ENCODE measurements around the gene USP32. TPM values are rescaled to one million over a fixed set of nuclear protein-coding genes. Genes with fewer than 3 reads are reported as not detected.
"Not testable (repeated sequence)": the region's sequence is repeated elsewhere in the genome, so short reads cannot be mapped to it uniquely, and the experiment has no call there.

The USP32 gene
- total RNA-seq, 2 donors from 2014 or later = 58.7 to 64.1 TPM

DNA sequence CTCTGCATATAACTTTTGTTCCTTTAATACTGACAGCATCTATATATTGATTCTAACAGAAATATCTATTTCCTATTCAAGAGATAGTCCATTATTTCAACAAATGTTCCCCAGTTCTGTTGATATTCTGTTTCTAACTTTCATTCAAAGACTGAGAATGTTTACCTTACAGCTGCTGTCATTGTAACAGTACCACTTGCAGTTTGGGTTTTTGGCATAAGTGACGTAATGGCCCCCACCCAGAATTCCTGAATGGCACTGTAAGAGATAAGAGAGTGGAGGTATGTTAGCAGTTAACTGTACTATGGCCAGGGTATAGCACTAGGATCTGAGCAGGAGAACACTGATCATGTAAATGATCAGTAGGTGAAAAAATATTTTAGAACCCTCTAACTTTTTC, 211.6 kb downstream of the USP32 start:
- not testable (repeated sequence) for H3K27me3 Mint-ChIP-seq; ATAC-seq; H3K9me3 Mint-ChIP-seq; DNase-seq (ENCODE audit: low spot score); H3K4me1 Mint-ChIP-seq (ENCODE audit: low read depth in 2 of 2); H3K4me3 Mint-ChIP-seq; H3K27ac Mint-ChIP-seq; H3K36me3 Mint-ChIP-seq

- H3K4me3 Mint-ChIP-seq = not testable (repeated sequence)
Observed at GRCh38 chr17:60178180-60178579, 213.8 kb downstream of the USP32 start.

GRCh38 chr17:60176763-60177162, 215.2 kb downstream of the USP32 start:
- not testable (repeated sequence) for DNase-seq (ENCODE audit: low spot score); H3K36me3 Mint-ChIP-seq; H3K4me3 Mint-ChIP-seq; H3K27me3 Mint-ChIP-seq; H3K9me3 Mint-ChIP-seq; H3K4me1 Mint-ChIP-seq (ENCODE audit: low read depth in 2 of 2); ATAC-seq; H3K27ac Mint-ChIP-seq

More at GRCh38 chr17:60178180-60178579, 213.8 kb downstream of the USP32 start:
- H3K9me3 Mint-ChIP-seq; DNase-seq (ENCODE audit: low spot score); ATAC-seq; H3K36me3 Mint-ChIP-seq; H3K4me1 Mint-ChIP-seq (ENCODE audit: low read depth in 2 of 2); H3K27ac Mint-ChIP-seq; H3K27me3 Mint-ChIP-seq: not testable (repeated sequence)

- not testable (repeated sequence) for DNase-seq (ENCODE audit: low spot score); H3K9me3 Mint-ChIP-seq; H3K27ac Mint-ChIP-seq
Observed at GRCh38 chr17:60174767-60175166, 217.2 kb downstream of the USP32 start.

DNA sequence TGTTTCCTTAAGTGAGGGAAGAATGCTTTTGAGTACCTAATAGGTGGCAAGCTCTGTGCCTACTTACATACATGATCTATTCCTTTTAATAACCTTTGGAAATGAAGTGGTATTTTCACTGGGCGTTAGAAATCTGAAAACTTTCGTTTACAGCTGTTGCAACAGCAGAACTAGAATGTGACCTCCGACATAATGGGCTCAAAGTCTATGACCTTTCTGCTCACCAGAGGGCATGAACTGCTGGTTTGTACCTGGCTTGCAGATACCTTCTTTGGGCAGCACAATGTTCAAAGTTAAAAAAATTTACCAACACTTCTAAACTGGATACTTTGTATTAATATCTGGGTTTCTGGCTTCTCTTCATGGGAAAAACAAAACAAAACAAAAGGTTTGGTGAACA, 217.9 kb downstream of the USP32 start:
- Mint-ChIP-seq H3K4me3 (no peak overlapping the region), H3K27ac (peak overlapping the region in 1 of 2 donors; percentile 16), H3K27me3 (no peaks in the 10 kb centered on the region), H3K9me3 (no peaks in the 10 kb centered on the region), H3K4me1 (ENCODE audit: low read depth in 2 of 2) (peaks cover 13 to 17% of the 10 kb centered on the region in 2 donors), H3K36me3 (no peaks in the 10 kb centered on the region)
- no peak for DNase-seq (ENCODE audit: low spot score)
- ATAC-seq = no peak

More at GRCh38 chr17:60174767-60175166, 217.2 kb downstream of the USP32 start:
- not testable (repeated sequence) for H3K27me3 Mint-ChIP-seq, H3K36me3 Mint-ChIP-seq, ATAC-seq, H3K4me3 Mint-ChIP-seq
- H3K4me1 Mint-ChIP-seq (ENCODE audit: low read depth in 2 of 2) = peaks cover 10 to 14% of the 10 kb centered on the region in 2 donors

GRCh38 chr17:60173304-60173819, 218.6 kb downstream of the USP32 start:
- H3K4me1 Mint-ChIP-seq (ENCODE audit: low read depth in 2 of 2) = peaks cover 13 to 17% of the 10 kb centered on the region in 2 donors
- peak overlapping the region in 1 of 2 donors; percentile 16 for H3K27ac Mint-ChIP-seq
- no peaks in the 10 kb centered on the region for H3K9me3 Mint-ChIP-seq
- H3K27me3 Mint-ChIP-seq = no peaks in the 10 kb centered on the region
- no peak for ATAC-seq
- H3K4me3 Mint-ChIP-seq = no peak overlapping the region
- no peak for DNase-seq (ENCODE audit: low spot score)
- no peaks in the 10 kb centered on the region for H3K36me3 Mint-ChIP-seq

GRCh38 chr17:60171753-60172079, 220.2 kb downstream of the USP32 start:
- DNase-seq (ENCODE audit: low spot score) (no peak), ATAC-seq (no peak)
- peak overlapping the region in 1 of 2 donors; percentile 49 for H3K27ac Mint-ChIP-seq

GRCh38 chr17:60170835-60171752, 220.8 kb downstream of the USP32 start:
- DNase-seq (ENCODE audit: low spot score) (no peak), ATAC-seq (peak in 1 of 2 donors; percentile 17)
- no peaks in the 10 kb centered on the region for H3K9me3 Mint-ChIP-seq
- peak overlapping the region; percentile 76 to 91 for H3K27ac Mint-ChIP-seq
- H3K4me1 Mint-ChIP-seq (ENCODE audit: low read depth in 2 of 2) = peaks cover 17 to 23% of the 10 kb centered on the region in 2 donors
- H3K27me3 Mint-ChIP-seq = no peaks in the 10 kb centered on the region
- peak overlapping the region; percentile 68 for H3K4me3 Mint-ChIP-seq
- no peaks in the 10 kb centered on the region for H3K36me3 Mint-ChIP-seq

More at GRCh38 chr17:60171753-60172079, 220.2 kb downstream of the USP32 start:
- Mint-ChIP-seq H3K9me3 (no peaks in the 10 kb centered on the region), H3K4me1 (ENCODE audit: low read depth in 2 of 2) (peaks cover 13 to 23% of the 10 kb centered on the region in 2 donors), H3K4me3 (no peak overlapping the region), H3K27me3 (no peaks in the 10 kb centered on the region), H3K36me3 (no peaks in the 10 kb centered on the region)

- Mint-ChIP-seq H3K27ac (peak overlapping the region; percentile 76 to 91), H3K36me3 (no peaks in the 10 kb centered on the region), H3K4me3 (peak overlapping the region; percentile 68), H3K9me3 (no peaks in the 10 kb centered on the region), H3K4me1 (ENCODE audit: low read depth in 2 of 2) (peaks cover 23 to 24% of the 10 kb centered on the region in 2 donors), H3K27me3 (no peaks in the 10 kb centered on the region)
- DNase-seq (ENCODE audit: low spot score) = peak; percentile 79
- peak; percentile 86 to 87 for ATAC-seq
Observed at GRCh38 chr17:60169921-60170817, 221.8 kb downstream of the USP32 start.

DNA sequence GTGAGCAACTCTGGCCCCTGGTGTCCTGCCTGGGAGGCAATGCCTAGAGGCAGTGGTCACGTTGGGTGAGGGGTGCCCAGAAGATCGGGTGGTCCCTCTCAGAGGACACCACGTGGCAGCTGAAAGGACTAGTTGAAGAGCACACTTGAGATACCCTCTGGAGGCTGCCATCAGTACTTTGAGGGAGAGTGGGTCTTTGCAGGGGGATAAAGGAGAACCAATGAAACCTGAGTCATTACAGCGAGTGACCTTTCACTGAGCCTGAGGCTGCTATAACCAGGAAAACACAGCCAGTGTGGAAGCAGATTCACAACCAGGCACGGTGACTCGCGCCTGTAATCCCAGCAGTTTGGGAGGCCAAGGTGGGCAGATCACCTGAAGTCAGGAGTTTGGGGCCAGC, 223.3 kb downstream of the USP32 start:
- Mint-ChIP-seq H3K27me3 (peaks cover 0 to 4% of the 10 kb centered on the region in 2 donors), H3K27ac (peak overlapping the region in 1 of 2 donors; percentile 43), H3K4me3 (no peak overlapping the region), H3K36me3 (no peaks in the 10 kb centered on the region), H3K4me1 (ENCODE audit: low read depth in 2 of 2) (peaks cover 23 to 24% of the 10 kb centered on the region in 2 donors), H3K9me3 (no peaks in the 10 kb centered on the region)
- no peak for DNase-seq (ENCODE audit: low spot score)
- ATAC-seq = no peak

DNA sequence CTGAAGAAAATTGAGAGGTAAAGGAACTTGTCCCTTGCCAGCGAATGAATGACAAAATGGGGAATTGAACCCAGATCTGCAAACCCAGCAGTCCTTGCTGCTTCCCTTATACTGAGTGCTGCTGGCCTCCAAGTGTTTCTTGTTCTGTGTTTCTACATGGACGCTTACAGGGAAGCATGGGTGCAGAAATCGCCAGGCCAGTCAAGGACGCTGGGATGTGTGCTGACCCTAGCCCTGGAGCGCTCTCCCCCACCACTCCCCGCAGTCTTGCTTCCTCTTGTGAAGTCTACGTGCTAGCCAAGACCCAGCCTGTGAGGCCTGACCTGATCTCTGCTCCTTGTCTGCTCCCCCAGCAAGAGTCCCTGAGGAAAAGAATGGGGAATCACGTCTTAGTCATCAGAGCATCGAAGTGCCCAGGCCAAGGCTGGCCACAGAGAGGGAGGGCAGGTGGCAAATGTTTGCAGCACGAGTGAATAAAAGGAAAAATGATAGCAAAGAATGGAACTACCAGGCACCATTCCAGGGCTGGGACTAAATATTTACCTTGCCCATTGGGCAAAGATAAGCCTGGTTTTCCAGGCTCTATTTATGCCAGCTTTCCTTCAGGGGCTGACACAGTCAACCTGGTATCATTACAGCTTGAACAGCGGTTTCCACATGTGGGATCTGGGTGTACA, 224.7 kb downstream of the USP32 start:
- DNase-seq (ENCODE audit: low spot score) (no peak), ATAC-seq (no peak)
- no peaks in the 10 kb centered on the region for H3K36me3 Mint-ChIP-seq
- no peak overlapping the region for H3K4me3 Mint-ChIP-seq
- H3K27me3 Mint-ChIP-seq = peaks cover 0 to 8% of the 10 kb centered on the region in 2 donors
- H3K9me3 Mint-ChIP-seq = no peaks in the 10 kb centered on the region
- H3K4me1 Mint-ChIP-seq (ENCODE audit: low read depth in 2 of 2) = peaks cover 23 to 24% of the 10 kb centered on the region in 2 donors
- H3K27ac Mint-ChIP-seq = peak overlapping the region; percentile 13 to 68

DNA sequence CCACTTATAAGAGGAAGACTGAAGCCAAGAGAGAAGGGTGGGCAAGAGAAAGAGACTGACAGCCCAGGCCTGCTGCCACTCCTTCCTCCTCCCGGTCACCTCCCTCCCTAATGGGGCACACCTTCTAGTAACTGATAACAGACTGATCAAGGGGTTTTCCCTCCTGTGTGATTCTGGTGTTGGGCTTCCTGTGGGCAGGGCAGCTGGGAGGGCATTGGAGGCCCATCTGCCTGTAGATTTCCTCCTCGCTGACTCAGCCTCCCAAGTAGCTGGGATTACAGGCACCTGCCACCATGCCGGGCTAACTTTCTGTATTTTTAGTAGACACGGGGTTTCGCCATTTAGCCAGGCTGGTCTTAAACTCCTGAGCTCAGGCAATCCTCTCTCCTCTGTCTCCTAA, 226.0 kb downstream of the USP32 start:
- H3K27ac Mint-ChIP-seq = no peak overlapping the region
- peaks cover 21 to 24% of the 10 kb centered on the region in 2 donors for H3K4me1 Mint-ChIP-seq (ENCODE audit: low read depth in 2 of 2)
- no peak overlapping the region for H3K4me3 Mint-ChIP-seq

GRCh38 chr17:60165223-60165622, 226.7 kb downstream of the USP32 start:
- Mint-ChIP-seq H3K9me3 (no peaks in the 10 kb centered on the region), H3K27ac (no peak overlapping the region), H3K4me1 (ENCODE audit: low read depth in 2 of 2) (peaks cover 13 to 19% of the 10 kb centered on the region in 2 donors), H3K27me3 (peaks cover 0 to 17% of the 10 kb centered on the region in 2 donors), H3K4me3 (no peak overlapping the region), H3K36me3 (no peaks in the 10 kb centered on the region)
- ATAC-seq (no peak), DNase-seq (ENCODE audit: low spot score) (no peak)

More for the DNA sequence above, 226.0 kb downstream of the USP32 start:
- H3K36me3 Mint-ChIP-seq = no peaks in the 10 kb centered on the region
- peaks cover 0 to 14% of the 10 kb centered on the region in 2 donors for H3K27me3 Mint-ChIP-seq
- no peak for DNase-seq (ENCODE audit: low spot score)
- H3K9me3 Mint-ChIP-seq = no peaks in the 10 kb centered on the region
- ATAC-seq = peak in 1 of 2 donors; percentile 37
